Body of pancreas (tissue), 4 donors: ENCODE data around the gene NR2F1-AS1. TPM values are rescaled to one million over a fixed set of nuclear protein-coding genes. Genes with fewer than 3 reads are reported as not detected.

Source experiments
- ATAC-seq: fragments of 150-250 bp; one replicate; pipeline ENCODE4 v1.9.1; 2016
- DNase-seq, 4 donors: peaks; one replicate each; pipeline ENCODE4 v3.0.0-alpha.2; 2019
- H3K27ac ChIP-seq, 4 donors: fragments of 200-600 bp; sonication (generic); 1 replicate in 3 of 4; 2 replicates in 1 of 4; pipeline versions ENCODE4 v1.5.1 to v1.6.1; 2016 to 2019; ENCODE audit warnings: mild to moderate bottlenecking in 1 of 4, mixed read lengths in 1 of 4, moderate library complexity in 1 of 4
- H3K27me3 ChIP-seq, 2 donors: fragments of 200-600 bp; sonication (generic); one replicate each; pipeline ENCODE4 v1.6.0; 2016; ENCODE audit warnings: mild to moderate bottlenecking in 1 of 2
- H3K36me3 ChIP-seq, 2 donors: fragments of 200-600 bp; sonication (generic); replicated peaks in 1 of 2; 2 replicates each; pipeline ENCODE4 v1.5.1; 2016; ENCODE audit warnings: low read depth in 2 of 2; ENCODE audit not compliant: insufficient read depth in 1 of 2
- H3K4me1 ChIP-seq: fragments of 200-600 bp; sonication (generic); one replicate; pipeline ENCODE4 v1.6.0; 2016
- H3K4me3 ChIP-seq, 2 donors: fragments of 200-600 bp; sonication (generic); 1 replicate in 1 of 2; 2 replicates in 1 of 2; pipeline ENCODE4 v1.5.1; 2016 to 2019
- H3K9me3 ChIP-seq, 3 donors: fragments of 200-600 bp; sonication (generic); 1 replicate in 2 of 3; 2 replicates in 1 of 3; pipeline ENCODE4 v1.5.1; 2016
- POLR2A ChIP-seq, 3 donors: fragments of 450-650 bp; IDR thresholded peaks; one replicate each; pipeline ENCODE4 v1.6.1; 2016; ENCODE audit warnings: antibody characterized with exemption in 3 of 3, mild to moderate bottlenecking in 2 of 3
- WGBS, 2 donors: methylation state at CpG; one replicate each; pipeline ENCODE4 v1.1.5; 2017; 5-methylcytosine and 5-hydroxymethylcytosine counted together
- intact Hi-C: fragments of 100-400 bp; cut with DNase I; formaldehyde crosslinking; loops from one replicate; pipeline ENCODE4 v1.15.1; 2023
- total RNA-seq, 2 donors: library from RNA; depleted of rRNA; stranded (reverse); fragments of >200 nt; gene quantifications; one replicate each; pipeline ENCODE4 v1.1.0, GENCODE V29; 2016
- TF ChIP-seq, protein P1 (sequence below), 7 experiments: fragments of 450-650 bp in 4 of 7; fragments of 200-600 bp in 3 of 7; sonication (generic) in 3 of 7; IDR thresholded peaks; one replicate each; pipeline ENCODE4 v1.5.1; 2016 to 2019; ENCODE audit warnings: antibody characterized with exemption in 7 of 7

NR2F1-AS1 gene
- total RNA-seq, 2 donors from 2014 or later, result 4.9 to 5.3 TPM

DNA sequence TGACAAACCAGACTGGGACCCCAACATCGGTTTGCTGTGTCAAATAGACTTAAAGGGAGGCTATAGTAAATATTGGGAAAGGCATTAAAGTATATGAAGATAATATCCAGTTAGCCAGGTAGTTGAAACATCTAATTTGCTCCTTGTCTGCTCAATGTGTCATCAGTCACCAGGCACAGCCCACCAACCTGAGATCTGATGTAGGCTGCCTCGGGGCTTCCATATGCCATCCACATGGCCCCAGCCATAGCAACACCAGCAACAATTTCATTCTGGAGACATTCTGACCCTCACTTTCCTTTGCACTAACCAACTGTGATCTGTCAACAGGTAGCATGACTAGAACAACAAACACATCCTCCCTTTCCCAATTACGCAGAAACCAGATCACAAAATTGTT lies 196.0 kb downstream of the NR2F1-AS1 start:
- ATAC-seq (no peak), DNase-seq (no peak)
- H3K4me3 ChIP-seq, result no peak overlapping the region
- H3K36me3 ChIP-seq, result no peaks in the 10 kb centered on the region
- H3K27ac ChIP-seq, result no peak overlapping the region
- TF ChIP-seq POLR2A (IDR thresholded peaks at IDR 0.05), result no peak
- TF ChIP-seq, protein P1, sequence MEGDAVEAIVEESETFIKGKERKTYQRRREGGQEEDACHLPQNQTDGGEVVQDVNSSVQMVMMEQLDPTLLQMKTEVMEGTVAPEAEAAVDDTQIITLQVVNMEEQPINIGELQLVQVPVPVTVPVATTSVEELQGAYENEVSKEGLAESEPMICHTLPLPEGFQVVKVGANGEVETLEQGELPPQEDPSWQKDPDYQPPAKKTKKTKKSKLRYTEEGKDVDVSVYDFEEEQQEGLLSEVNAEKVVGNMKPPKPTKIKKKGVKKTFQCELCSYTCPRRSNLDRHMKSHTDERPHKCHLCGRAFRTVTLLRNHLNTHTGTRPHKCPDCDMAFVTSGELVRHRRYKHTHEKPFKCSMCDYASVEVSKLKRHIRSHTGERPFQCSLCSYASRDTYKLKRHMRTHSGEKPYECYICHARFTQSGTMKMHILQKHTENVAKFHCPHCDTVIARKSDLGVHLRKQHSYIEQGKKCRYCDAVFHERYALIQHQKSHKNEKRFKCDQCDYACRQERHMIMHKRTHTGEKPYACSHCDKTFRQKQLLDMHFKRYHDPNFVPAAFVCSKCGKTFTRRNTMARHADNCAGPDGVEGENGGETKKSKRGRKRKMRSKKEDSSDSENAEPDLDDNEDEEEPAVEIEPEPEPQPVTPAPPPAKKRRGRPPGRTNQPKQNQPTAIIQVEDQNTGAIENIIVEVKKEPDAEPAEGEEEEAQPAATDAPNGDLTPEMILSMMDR (IDR thresholded peaks at IDR 0.05), result no peak
- no peaks in the 10 kb centered on the region for H3K4me1 ChIP-seq
- intact Hi-C loops, result no loop called here
- H3K9me3 ChIP-seq, result no peaks in the 10 kb centered on the region
- WGBS, 2 donors, result 65 to 80% methylated on average over 3 of the region's 3 CpGs
- no peaks in the 10 kb centered on the region for H3K27me3 ChIP-seq

DNA sequence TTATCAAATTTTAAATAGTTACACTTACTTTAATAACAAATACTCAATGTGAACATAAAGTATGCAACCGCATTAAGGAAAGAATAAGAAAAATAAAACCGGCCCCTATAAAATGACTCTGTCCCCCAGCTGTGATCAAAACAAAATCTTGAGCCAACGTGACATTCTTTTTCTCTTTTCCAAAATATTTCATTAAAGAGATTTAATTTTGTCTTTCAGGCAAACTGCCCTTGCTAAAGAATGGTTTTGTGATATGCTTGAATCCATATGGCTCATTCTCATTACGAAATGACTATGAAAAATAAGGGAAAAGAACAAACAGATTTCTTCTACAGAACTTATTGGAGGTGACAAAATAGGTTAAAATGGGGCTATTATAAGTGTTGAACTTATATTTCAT lies 197.0 kb downstream of the NR2F1-AS1 start:
- WGBS, 2 donors, result 67 to 74% methylated on average over 4 of the region's 4 CpGs
- ATAC-seq (no peak), DNase-seq (no peak)
- no peaks in the 10 kb centered on the region for H3K36me3 ChIP-seq
- H3K4me3 ChIP-seq, result no peak overlapping the region
- TF ChIP-seq, protein P1 (IDR thresholded peaks at IDR 0.05), result no peak
- TF ChIP-seq POLR2A (IDR thresholded peaks at IDR 0.05), result no peak
- intact Hi-C loops, result no loop called here
- H3K27me3 ChIP-seq, result no peaks in the 10 kb centered on the region
- H3K27ac ChIP-seq, result no peak overlapping the region
- H3K4me1 ChIP-seq, result no peaks in the 10 kb centered on the region
- H3K9me3 ChIP-seq, result no peaks in the 10 kb centered on the region

DNA sequence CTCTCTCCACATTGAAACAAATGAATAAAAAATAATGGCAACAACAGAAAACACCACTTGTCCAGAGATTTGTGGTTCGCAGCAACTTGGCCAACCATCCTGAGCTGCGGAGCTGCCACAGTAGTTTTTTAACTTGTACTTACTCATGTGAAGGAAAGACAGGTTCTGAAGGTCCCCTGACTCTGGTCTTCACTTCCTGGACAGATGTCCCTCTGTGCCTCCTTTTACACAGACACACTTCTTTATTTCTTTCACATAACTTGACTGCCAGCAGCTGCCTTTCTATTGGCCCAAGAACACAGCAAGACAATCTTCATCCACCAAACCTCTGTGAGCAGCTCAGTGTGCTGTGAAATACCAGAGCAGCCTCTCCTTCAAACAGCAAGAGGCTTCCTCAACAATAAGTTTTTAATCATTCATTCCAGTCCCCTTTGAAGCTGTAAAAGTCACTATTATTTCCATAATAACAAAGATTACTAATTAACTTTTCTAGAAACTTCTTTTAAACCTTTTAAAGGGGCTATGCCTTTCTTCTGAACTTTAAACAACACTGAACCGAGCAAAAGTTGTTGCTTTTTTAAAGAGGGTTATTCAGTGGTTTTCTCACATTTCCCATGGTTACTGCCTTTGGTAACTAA lies 198.7 kb downstream of the NR2F1-AS1 start:
- intact Hi-C loops, result no loop called here
- Histone ChIP-seq H3K4me1 (no peaks in the 10 kb centered on the region), H3K9me3 (no peaks in the 10 kb centered on the region), H3K4me3 (no peak overlapping the region), H3K36me3 (no peaks in the 10 kb centered on the region), H3K27ac (no peak overlapping the region), H3K27me3 (no peaks in the 10 kb centered on the region)
- ATAC-seq (no peak), DNase-seq (no peak)
- TF ChIP-seq POLR2A (IDR thresholded peaks at IDR 0.05), result no peak
- TF ChIP-seq, protein P1 (IDR thresholded peaks at IDR 0.05), result no peak
- WGBS, 2 donors, result 48 to 62% methylated on average over 3 of the region's 3 CpGs

DNA sequence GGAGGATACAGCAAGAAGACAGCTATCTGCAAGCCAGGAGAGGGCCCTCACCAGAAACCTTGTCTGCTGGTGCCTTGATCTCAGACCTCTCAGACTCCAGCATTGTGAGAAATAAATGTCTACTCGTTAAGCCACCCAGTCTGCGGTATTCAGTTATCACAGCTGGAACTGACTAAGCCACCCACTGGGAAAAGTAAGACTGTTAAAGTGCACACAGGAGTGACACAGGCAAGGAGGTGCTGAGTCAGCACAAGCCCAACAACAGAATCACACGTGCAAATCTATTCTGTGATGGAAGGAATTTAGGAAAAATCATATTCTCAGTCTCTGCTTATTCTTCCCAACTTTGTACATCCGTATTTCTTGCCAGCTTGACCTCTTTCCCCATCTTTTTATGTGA lies 200.0 kb downstream of the NR2F1-AS1 start:
- H3K36me3 ChIP-seq, result no peaks in the 10 kb centered on the region
- TF ChIP-seq, protein P1 (IDR thresholded peaks at IDR 0.05), result no peak
- no peak for TF ChIP-seq POLR2A (IDR thresholded peaks at IDR 0.05)
- no peaks in the 10 kb centered on the region for H3K9me3 ChIP-seq
- DNase-seq, result no peak
- ATAC-seq, result no peak
- WGBS, 2 donors, result 59 to 69% methylated on average over 4 of the region's 4 CpGs
- H3K4me1 ChIP-seq, result no peaks in the 10 kb centered on the region
- H3K4me3 ChIP-seq, result no peak overlapping the region
- no peak overlapping the region for H3K27ac ChIP-seq
- intact Hi-C loops, result no loop called here
- no peaks in the 10 kb centered on the region for H3K27me3 ChIP-seq

DNA sequence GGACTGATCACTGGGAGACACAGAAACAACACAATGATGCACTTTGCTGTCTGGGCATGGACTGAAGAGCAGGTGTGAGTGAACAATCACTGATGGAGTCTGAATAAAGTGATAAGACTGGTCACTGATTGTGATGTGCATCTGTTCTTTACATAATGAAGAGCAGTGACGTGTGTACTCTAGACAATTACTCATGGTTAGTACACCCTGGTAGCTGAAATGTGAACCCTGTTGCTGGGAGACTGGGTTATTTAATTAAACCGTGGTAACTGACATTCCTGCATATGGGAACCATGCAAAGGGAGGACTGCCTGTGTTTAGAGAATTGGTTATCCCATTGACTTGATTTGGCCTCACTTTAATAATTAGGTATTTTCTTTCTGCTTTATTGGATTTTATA lies 202.9 kb downstream of the NR2F1-AS1 start:
- TF ChIP-seq, protein P1 (IDR thresholded peaks at IDR 0.05), result no peak
- no peak for TF ChIP-seq POLR2A (IDR thresholded peaks at IDR 0.05)
- H3K27me3 ChIP-seq, result no peaks in the 10 kb centered on the region
- intact Hi-C loops, result no loop called here

More for the DNA sequence above, 202.9 kb downstream of the NR2F1-AS1 start:
- 34 to 46% methylated on average over 2 of the region's 2 CpGs for WGBS, 2 donors
- no peaks in the 10 kb centered on the region for H3K4me1 ChIP-seq
- ATAC-seq (no peak), DNase-seq (no peak)
- no peaks in the 10 kb centered on the region for H3K9me3 ChIP-seq
- no peaks in the 10 kb centered on the region for H3K36me3 ChIP-seq
- no peak overlapping the region for H3K4me3 ChIP-seq
- no peak overlapping the region for H3K27ac ChIP-seq
